SK-N-SH (cell line): ENCODE data around the gene BCO2. TPM values are rescaled to one million over a fixed set of nuclear protein-coding genes. Genes with fewer than 3 reads are reported as not detected.

Source experiments
- CTCF ChIA-PET: fragments of 300-600, 350-600 bp; formaldehyde crosslinking; extraction: SDS; loops from one replicate; lab custom pipeline; 2021; lab: Yijun Ruan, JAX
- POLR2A ChIA-PET: fragments of 350-600 bp; sonication (Branson Sonifier 250); formaldehyde crosslinking; extraction: SDS; loops from one replicate; lab custom pipeline; 2020; ENCODE audit warnings: antibody characterized with exemption, inconsistent platforms; lab: Yijun Ruan, JAX
- DNase-seq: peaks from one replicate; pipeline ENCODE4 v3.0.0; 2012
- H2AFZ ChIP-seq: fragments of 200-600 bp; sonication (generic); 2 replicates; pipeline ENCODE4 v1.8.1; 2016; ENCODE audit warnings: antibody characterized with exemption, mild to moderate bottlenecking, low read depth
- H3F3A ChIP-seq: fragments of 200-600 bp; sonication (generic); replicated peaks from 2 replicates; pipeline ENCODE3; 2016; ENCODE audit warnings: antibody characterized with exemption, mild to moderate bottlenecking; ENCODE audit not compliant: insufficient read depth
- H3K27ac ChIP-seq, 2 experiments: fragments of 200-500 bp in 1 of 2; fragments of 200-600 bp in 1 of 2; sonication (Bioruptor generic) in 1 of 2; sonication (generic), shearing (Covaris generic) in 1 of 2; 2 replicates each; pipeline versions ENCODE4 v1.5.1 to v1.6.1; 2014 to 2016; ENCODE audit warnings: low read depth in 2 of 2, inconsistent platforms in 1 of 2, low read length in 1 of 2, mild to moderate bottlenecking in 1 of 2, mixed read lengths in 1 of 2
- H3K27me3 ChIP-seq: fragments of 200-600 bp; sonication (generic), shearing (Covaris generic); 2 replicates; pipeline ENCODE4 v1.6.1; 2016; ENCODE audit warnings: mixed run types; ENCODE audit not compliant: insufficient read depth
- H3K36me3 ChIP-seq, 2 experiments: fragments of 200-500 bp in 1 of 2; fragments of 200-600 bp in 1 of 2; sonication (Bioruptor generic) in 1 of 2; sonication (generic) in 1 of 2; replicated peaks in 1 of 2; 2 replicates each; pipeline versions ENCODE3 to v1.5.1; 2014 to 2016; ENCODE audit warnings: low read length in 1 of 2, mild to moderate bottlenecking in 1 of 2; ENCODE audit not compliant: insufficient read depth in 2 of 2, control insufficient read depth in 1 of 2
- H3K4me1 ChIP-seq, 2 experiments: fragments of 200-500 bp in 1 of 2; fragments of 200-600 bp in 1 of 2; sonication (Bioruptor generic) in 1 of 2; sonication (generic), shearing (Covaris generic) in 1 of 2; 2 replicates each; pipeline versions ENCODE4 v1.5.1 to v1.6.1; 2014 to 2016; ENCODE audit warnings: low read depth in 1 of 2, low read length in 1 of 2, mixed run types in 1 of 2; ENCODE audit not compliant: insufficient read depth in 2 of 2, control insufficient read depth in 1 of 2
- H3K4me2 ChIP-seq: fragments of 200-600 bp; sonication (generic), shearing (Covaris generic); 2 replicates; pipeline ENCODE4 v1.6.1; 2017; ENCODE audit warnings: mixed run types
- H3K4me3 ChIP-seq, 2 experiments: fragments of 200-500 bp in 1 of 2; fragments of 200-600 bp in 1 of 2; sonication (Bioruptor generic) in 1 of 2; sonication (generic), shearing (Covaris generic) in 1 of 2; 2 replicates each; pipeline versions ENCODE4 v1.5.1 to v1.8.1; 2014 to 2016; ENCODE audit warnings: low read depth in 2 of 2, inconsistent platforms in 1 of 2, low read length in 1 of 2, mild to moderate bottlenecking in 1 of 2, mixed read lengths in 1 of 2, moderate library complexity in 1 of 2
- H3K79me2 ChIP-seq: fragments of 200-600 bp; sonication (generic); 2 replicates; pipeline ENCODE4 v1.8.1; 2017; ENCODE audit warnings: mild to moderate bottlenecking; ENCODE audit not compliant: insufficient read depth
- H3K9ac ChIP-seq: fragments of 200-600 bp; sonication (generic); 2 replicates; pipeline ENCODE4 v1.6.1; 2017; ENCODE audit warnings: mixed run types
- H3K9me2 ChIP-seq: fragments of 200-600 bp; sonication (generic); 2 replicates; pipeline ENCODE4 v1.6.1; 2017; ENCODE audit warnings: mixed run types
- H3K9me3 ChIP-seq: fragments of 200-600 bp; sonication (generic); 2 replicates; pipeline ENCODE4 v1.6.1; 2017; ENCODE audit warnings: mixed run types, mild to moderate bottlenecking, moderate library complexity
- H4K20me1 ChIP-seq: fragments of 200-600 bp; sonication (generic); 2 replicates; pipeline ENCODE4 v1.6.1; 2017; ENCODE audit warnings: mild to moderate bottlenecking, mixed run types; ENCODE audit not compliant: insufficient read depth
- CTCF ChIP-seq: fragments of 200-600 bp; sonication (generic); IDR thresholded peaks from 2 replicates; pipeline ENCODE4 v1.6.1; 2017; ENCODE audit warnings: antibody characterized with exemption, mild to moderate bottlenecking, moderate library complexity
- ELF1 ChIP-seq: IDR thresholded peaks from 2 replicates; pipeline ENCODE4 v1.4.0; 2012
- EZH2phosphoT487 ChIP-seq: fragments of 200-600 bp; sonication (generic); IDR thresholded peaks from 2 replicates; pipeline ENCODE4 v1.6.1; 2017; ENCODE audit warnings: low read depth, mixed run types, mild to moderate bottlenecking, antibody characterized with exemption, moderate library complexity, borderline replicate concordance
- FOXJ3 ChIP-seq: sonication (generic); formaldehyde crosslinking; IDR thresholded peaks from 2 replicates; pipeline ENCODE4 v1.5.1; 2020; ENCODE audit warnings: mild to moderate bottlenecking, missing genetic modification reagents
- FOXM1 ChIP-seq: IDR thresholded peaks from 2 replicates; pipeline ENCODE4 v1.4.0; 2012; ENCODE audit warnings: low read depth, mild to moderate bottlenecking
- GABPA ChIP-seq: IDR thresholded peaks from 2 replicates; pipeline ENCODE4 v1.4.0; 2012; ENCODE audit warnings: low read depth, mild to moderate bottlenecking
- IRF3 ChIP-seq: fragments of 150-350 bp; IDR thresholded peaks from 2 replicates; pipeline ENCODE4 v1.6.1; 2016; ENCODE audit warnings: mild to moderate bottlenecking, low read depth, low read length
- JUND ChIP-seq: IDR thresholded peaks from 2 replicates; pipeline ENCODE4 v1.4.0; 2012
- MXI1 ChIP-seq: IDR thresholded peaks from 2 replicates; pipeline ENCODE4 v1.6.1; 2012; ENCODE audit warnings: mild to moderate bottlenecking, low read depth, low read length, improper control_type of control experiment
- NFIC ChIP-seq: IDR thresholded peaks from 2 replicates; pipeline ENCODE4 v1.4.0; 2012; ENCODE audit warnings: borderline replicate concordance
- POLR2AphosphoS5 ChIP-seq: IDR thresholded peaks from 2 replicates; pipeline ENCODE4 v1.6.1; 2012; ENCODE audit warnings: low read depth, low read length
- RAD21 ChIP-seq: IDR thresholded peaks from 2 replicates; pipeline ENCODE4 v1.6.1; 2012; ENCODE audit warnings: mild to moderate bottlenecking, low read length
- REST ChIP-seq: IDR thresholded peaks from 2 replicates; pipeline ENCODE4 v1.6.1; 2012; ENCODE audit warnings: mild to moderate bottlenecking, low read depth, low read length, moderate library complexity
- RFX5 ChIP-seq: IDR thresholded peaks from 2 replicates; pipeline ENCODE4 v1.6.1; 2012; ENCODE audit warnings: mild to moderate bottlenecking, improper control_type of control experiment, low read length
- SIN3A ChIP-seq: IDR thresholded peaks from 2 replicates; pipeline ENCODE4 v1.6.1; 2012; ENCODE audit warnings: low read depth, mild to moderate bottlenecking, low read length, moderate library complexity, borderline replicate concordance
- SMC3 ChIP-seq: IDR thresholded peaks from 2 replicates; pipeline ENCODE4 v1.6.1; 2012; ENCODE audit warnings: low read depth, low read length, improper control_type of control experiment
- TEAD4 ChIP-seq: IDR thresholded peaks from 2 replicates; pipeline ENCODE4 v1.4.0; 2012; ENCODE audit warnings: mild to moderate bottlenecking, borderline replicate concordance; ENCODE audit not compliant: insufficient read depth
- YY1 ChIP-seq: IDR thresholded peaks from 2 replicates; pipeline ENCODE4 v1.4.0; 2012; ENCODE audit warnings: low read depth, mild to moderate bottlenecking
- WGBS: methylation state at CpG from one replicate; pipeline ENCODE4 v1.1.6; 2017; ENCODE audit warnings: low lambda C conversion rate; 5-methylcytosine and 5-hydroxymethylcytosine counted together
- polyA plus RNA-seq, 3 experiments: library from polyadenylated mRNA; depleted of rRNA; stranded (reverse); fragments of >200 nt; gene quantifications; 2 replicates each; pipeline ENCODE4 v1.2.3, GENCODE V29; 2012
- TF ChIP-seq, protein P1 (sequence below): fragments of 150-350 bp; IDR thresholded peaks from 2 replicates; pipeline ENCODE4 v1.6.1; 2017; ENCODE audit warnings: antibody characterized with exemption, low read length, low read depth, borderline replicate concordance

The BCO2 gene
- polyA plus RNA-seq, 1 of the 3 experiments (the other 2 are of a cell fraction) = 0.87 TPM

- peaks cover 6% of the 10 kb centered on the region for H3F3A ChIP-seq
- CTCF ChIA-PET = interaction anchor here (2.6 kb wide), 1 partner anchor 39 kb away, joined by 21 read pairs; no protein-coding TSS in a partner anchor
- TF ChIP-seq, protein P1, sequence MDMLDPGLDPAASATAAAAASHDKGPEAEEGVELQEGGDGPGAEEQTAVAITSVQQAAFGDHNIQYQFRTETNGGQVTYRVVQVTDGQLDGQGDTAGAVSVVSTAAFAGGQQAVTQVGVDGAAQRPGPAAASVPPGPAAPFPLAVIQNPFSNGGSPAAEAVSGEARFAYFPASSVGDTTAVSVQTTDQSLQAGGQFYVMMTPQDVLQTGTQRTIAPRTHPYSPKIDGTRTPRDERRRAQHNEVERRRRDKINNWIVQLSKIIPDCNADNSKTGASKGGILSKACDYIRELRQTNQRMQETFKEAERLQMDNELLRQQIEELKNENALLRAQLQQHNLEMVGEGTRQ = no peak
- no peak for TF ChIP-seq IRF3
- TF ChIP-seq SIN3A = no peak
- TF ChIP-seq JUND = no peak
- no peak for TF ChIP-seq NFIC
- no peak for TF ChIP-seq ELF1
- TF ChIP-seq CTCF = no peak
- no peak for TF ChIP-seq FOXJ3
- TF ChIP-seq POLR2AphosphoS5 = no peak
- no peak for TF ChIP-seq RFX5
- TF ChIP-seq SMC3 = no peak
- TF ChIP-seq GABPA = no peak
- H3K27ac ChIP-seq = no peak overlapping the region
- no peaks in the 10 kb centered on the region for H4K20me1 ChIP-seq
- 84% methylated on average over 3 of the region's 3 CpGs for WGBS
- no peak overlapping the region for H3K9ac ChIP-seq
- no peaks in the 10 kb centered on the region for H3K79me2 ChIP-seq
- H3K4me2 ChIP-seq = no peak overlapping the region
- no peak for DNase-seq
- no peak overlapping the region for H2AFZ ChIP-seq
- no peaks in the 10 kb centered on the region for H3K9me2 ChIP-seq
- POLR2A ChIA-PET = no interaction called here
- no peaks in the 10 kb centered on the region for H3K27me3 ChIP-seq
- no peaks in the 10 kb centered on the region for H3K4me1 ChIP-seq
- H3K4me3 ChIP-seq = no peak overlapping the region
- H3K36me3 ChIP-seq = peaks cover 21 to 49% of the 10 kb centered on the region in 2 experiments
- H3K9me3 ChIP-seq = no peaks in the 10 kb centered on the region
Measured at GRCh38 chr11:112241486-112241885, 66.2 kb downstream of the BCO2 start.

DNA sequence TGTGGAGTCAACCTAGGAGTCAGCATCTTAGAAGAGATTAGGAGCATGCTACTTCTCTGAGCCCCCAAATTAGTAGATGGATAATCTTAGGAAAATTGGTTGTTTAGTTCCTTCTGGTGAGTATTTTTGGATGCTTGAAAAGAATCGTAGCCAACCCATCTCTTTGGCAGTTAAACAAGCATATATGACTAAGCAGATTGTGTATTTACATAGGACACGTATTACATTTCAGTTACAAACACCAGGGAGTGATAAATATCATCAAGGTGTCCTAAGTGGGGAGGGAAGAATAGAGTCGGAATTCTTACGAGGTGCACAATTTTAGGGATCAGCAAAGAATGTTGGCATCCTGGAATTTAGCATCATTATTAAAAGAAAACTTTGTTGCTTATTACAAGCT, 71.9 kb downstream of the BCO2 start:
- ChIA-PET CTCF (no interaction called here), POLR2A (no interaction called here)
- Histone ChIP-seq H3K4me2 (no peak overlapping the region), H3K27ac (no peak overlapping the region), H3K4me3 (no peak overlapping the region), H3K4me1 (no peaks in the 10 kb centered on the region), H3K79me2 (no peaks in the 10 kb centered on the region), H3F3A (peaks cover 12% of the 10 kb centered on the region), H3K36me3 (peaks cover 0 to 16% of the 10 kb centered on the region in 2 experiments), H4K20me1 (no peaks in the 10 kb centered on the region), H3K9me3 (no peaks in the 10 kb centered on the region), H3K9me2 (no peaks in the 10 kb centered on the region), H3K27me3 (no peaks in the 10 kb centered on the region), H3K9ac (no peak overlapping the region), H2AFZ (no peak overlapping the region)
- DNase-seq = no peak
- WGBS = 70% methylated on average over 4 of the region's 4 CpGs
- no peak for TF ChIP-seq JUND
- no peak for TF ChIP-seq SIN3A
- TF ChIP-seq TEAD4 = no peak
- no peak for TF ChIP-seq FOXM1
- no peak for TF ChIP-seq EZH2phosphoT487
- TF ChIP-seq RFX5 = no peak
- no peak for TF ChIP-seq YY1
- no peak for TF ChIP-seq REST
- no peak for TF ChIP-seq POLR2AphosphoS5
- no peak for TF ChIP-seq RAD21
- no peak for TF ChIP-seq FOXJ3
- no peak for TF ChIP-seq MXI1
- no peak for TF ChIP-seq ELF1
